Endothelial cell of umbilical vein (primary cell): ENCODE data around the gene GJC3. TPM values are rescaled to one million over a fixed set of nuclear protein-coding genes. Genes with fewer than 3 reads are reported as not detected.

Source experiments
- BruUV-seq: library from RNA; stranded (reverse); fragments of 400-500 nt; replicated peaks from 2 replicates; lab custom pipeline; 2021; lab: Mats Ljungman, UMichigan
- CTCF ChIA-PET: fragments of 300-600, 350-600 bp; sonication (Branson Sonifier 250); formaldehyde crosslinking; loops from one replicate; lab custom pipeline; 2021; ENCODE audit warnings: antibody characterized with exemption, inconsistent platforms; lab: Charles Lee
- POLR2A ChIA-PET: fragments of 300-600, 350-600 bp; sonication (Branson Sonifier 250); formaldehyde crosslinking; loops from one replicate; lab custom pipeline; 2021; ENCODE audit warnings: antibody characterized with exemption, inconsistent platforms; lab: Charles Lee
- DNase-seq: peaks from one replicate; pipeline ENCODE4 v3.0.0-alpha.2; 2011; ENCODE audit warnings: low read depth, low spot score
- FAIRE-seq: peaks from 2 replicates; lab custom pipeline; 2011; peaks lifted over from hg19 to GRCh38; lab: Jason Lieb, UNC
- H2AFZ ChIP-seq: 2 replicates; pipeline ENCODE4 v1.6.0; 2012; ENCODE audit warnings: low read depth, low read length, control low read depth, inconsistent platforms
- H3K27ac ChIP-seq: 2 replicates; pipeline ENCODE4 v1.5.1; 2011; ENCODE audit warnings: low read depth, mild to moderate bottlenecking, control low read depth, low read length, moderate library complexity; ENCODE audit not compliant: insufficient read depth
- H3K27me3 ChIP-seq, 2 experiments: 2 replicates each; pipeline versions ENCODE4 v1.6.0 to v1.6.1; 2011; ENCODE audit warnings: low read length in 2 of 2, mixed read lengths in 1 of 2; ENCODE audit not compliant: control insufficient read depth in 2 of 2, insufficient read depth in 2 of 2
- H3K36me3 ChIP-seq, 2 experiments: 2 replicates in 1 of 2; 3 replicates in 1 of 2; pipeline ENCODE4 v1.5.1; 2011; ENCODE audit warnings: low read length in 2 of 2, mild to moderate bottlenecking in 1 of 2, moderate library complexity in 1 of 2; ENCODE audit not compliant: control insufficient read depth in 2 of 2, insufficient read depth in 2 of 2; ENCODE audit errors: extremely low read depth in 1 of 2
- H3K4me1 ChIP-seq: 3 replicates; pipeline ENCODE4 v1.5.1; 2011; ENCODE audit warnings: mild to moderate bottlenecking, low read length; ENCODE audit not compliant: control insufficient read depth, insufficient read depth; ENCODE audit errors: extremely low read depth
- H3K4me2 ChIP-seq: 2 replicates; pipeline ENCODE4 v1.6.1; 2011; ENCODE audit warnings: low read length, control low read depth, mixed read lengths; ENCODE audit not compliant: insufficient read depth
- H3K4me3 ChIP-seq, 3 experiments: fragments of 200-600 bp in 1 of 3; sonication (generic), shearing (Covaris generic) in 1 of 3; replicated peaks in 1 of 3; 2 replicates each; pipeline ENCODE4 v1.5.1; 2011 to 2016; ENCODE audit warnings: control low read depth in 3 of 3, low read length in 3 of 3, mild to moderate bottlenecking in 2 of 3, inconsistent platforms in 1 of 3, low read depth in 1 of 3, moderate library complexity in 1 of 3; ENCODE audit not compliant: insufficient read depth in 1 of 3
- H3K79me2 ChIP-seq: 2 replicates; pipeline ENCODE4 v1.6.0; 2012; ENCODE audit warnings: low read length, inconsistent platforms; ENCODE audit not compliant: control insufficient read depth, insufficient read depth
- H3K9ac ChIP-seq: replicated peaks from 2 replicates; pipeline ENCODE3; 2011; ENCODE audit warnings: low read length, control low read depth; ENCODE audit not compliant: insufficient read depth; ENCODE audit errors: extremely low read depth
- H3K9me1 ChIP-seq: replicated peaks from 3 replicates; pipeline ENCODE4 v1.6.0; 2011; ENCODE audit warnings: mild to moderate bottlenecking, low read length; ENCODE audit not compliant: control insufficient read depth, insufficient read depth; ENCODE audit errors: extremely low read depth
- H3K9me3 ChIP-seq: replicated peaks from 2 replicates; pipeline ENCODE4 v1.5.1; 2012; ENCODE audit warnings: low read length, inconsistent platforms; ENCODE audit not compliant: control insufficient read depth, insufficient read depth
- H4K20me1 ChIP-seq: replicated peaks from 2 replicates; pipeline ENCODE3; 2011; ENCODE audit warnings: mild to moderate bottlenecking, low read length; ENCODE audit not compliant: control insufficient read depth, insufficient read depth; ENCODE audit errors: extremely low read depth
- CTCF ChIP-seq, 2 donors: IDR thresholded peaks; 1 replicate in 1 of 2; 2 replicates in 1 of 2; pipeline ENCODE4 v1.5.1; 2011; ENCODE audit warnings: low read length in 2 of 2, mild to moderate bottlenecking in 2 of 2, moderate library complexity in 2 of 2, control low read depth in 1 of 2, inconsistent platforms in 1 of 2, low read depth in 1 of 2; ENCODE audit not compliant: insufficient read depth in 1 of 2; ENCODE audit errors: extremely low read depth in 1 of 2
- EZH2 ChIP-seq: IDR thresholded peaks from 2 replicates; pipeline ENCODE4 v1.6.1; 2012; ENCODE audit warnings: borderline replicate concordance, low read depth, mild to moderate bottlenecking, moderate library complexity, low read length, inconsistent platforms; ENCODE audit not compliant: severe bottlenecking
- FOS ChIP-seq: IDR thresholded peaks from 2 replicates; pipeline ENCODE4 v1.6.1; 2011; ENCODE audit warnings: mild to moderate bottlenecking, low read length, moderate library complexity, borderline replicate concordance; ENCODE audit not compliant: insufficient read depth
- GATA2 ChIP-seq: IDR thresholded peaks from 2 replicates; pipeline ENCODE4 v1.7.0; 2011; ENCODE audit warnings: low read depth, mild to moderate bottlenecking, moderate library complexity, mixed read lengths, low read length; ENCODE audit not compliant: insufficient read length, insufficient read depth
- JUN ChIP-seq: IDR thresholded peaks from 2 replicates; pipeline ENCODE4 v1.6.1; 2011; ENCODE audit warnings: borderline replicate concordance, low read depth; ENCODE audit not compliant: insufficient read length, insufficient read depth
- MAX ChIP-seq: IDR thresholded peaks from 2 replicates; pipeline ENCODE4 v1.6.1; 2011; ENCODE audit not compliant: insufficient read depth, insufficient read length
- MYC ChIP-seq: IDR thresholded peaks from one replicate; pipeline ENCODE4 v1.6.1; 2011; ENCODE audit warnings: mild to moderate bottlenecking, low read depth, low read length
- POLR2A ChIP-seq: IDR thresholded peaks from 2 replicates; pipeline ENCODE4 v1.6.1; 2012; ENCODE audit warnings: low read depth, mild to moderate bottlenecking, control low read depth, low read length
- POLR2AphosphoS5 ChIP-seq: IDR thresholded peaks from 2 replicates; pipeline ENCODE4 v1.6.1; 2012; ENCODE audit warnings: low read depth, mild to moderate bottlenecking, control low read depth, low read length, moderate library complexity; ENCODE audit not compliant: insufficient read depth
- dilution Hi-C: fragments of 300-500 bp; cut with MboI; formaldehyde crosslinking; loops from one replicate; pipeline ENCODE4 v1.15.0; 2019; ENCODE audit warnings: low sequenced_read_pairs; ENCODE audit not compliant: extremely low pct_ligation_motif_present
- intact Hi-C: fragments of 100-400 bp; cut with micrococcal nuclease; formaldehyde crosslinking; loops from one replicate; pipeline ENCODE4 v1.10.0; 2022
- polyA plus RNA-seq, 4 experiments: library from polyadenylated mRNA; depleted of rRNA in 3 of 4; stranded (reverse) in 3 of 4; unstranded in 1 of 4; fragments of >200 nt; gene quantifications; 2 replicates each; pipeline versions ENCODE4 v1.2.1 to v1.2.3, GENCODE V29; 2011 to 2012; ENCODE audit warnings: missing spikeins in 1 of 4
- total RNA-seq: library from RNA; stranded (reverse); gene quantifications from 2 replicates; pipeline ENCODE4 v1.2.3, GENCODE V29; 2021

GJC3 gene
- total and polyA plus RNA-seq, 2 donors (not counting 3 experiments of a cell fraction or from before 2014, with no cell fraction given) = 0.28 TPM; not detected in 1

DNA sequence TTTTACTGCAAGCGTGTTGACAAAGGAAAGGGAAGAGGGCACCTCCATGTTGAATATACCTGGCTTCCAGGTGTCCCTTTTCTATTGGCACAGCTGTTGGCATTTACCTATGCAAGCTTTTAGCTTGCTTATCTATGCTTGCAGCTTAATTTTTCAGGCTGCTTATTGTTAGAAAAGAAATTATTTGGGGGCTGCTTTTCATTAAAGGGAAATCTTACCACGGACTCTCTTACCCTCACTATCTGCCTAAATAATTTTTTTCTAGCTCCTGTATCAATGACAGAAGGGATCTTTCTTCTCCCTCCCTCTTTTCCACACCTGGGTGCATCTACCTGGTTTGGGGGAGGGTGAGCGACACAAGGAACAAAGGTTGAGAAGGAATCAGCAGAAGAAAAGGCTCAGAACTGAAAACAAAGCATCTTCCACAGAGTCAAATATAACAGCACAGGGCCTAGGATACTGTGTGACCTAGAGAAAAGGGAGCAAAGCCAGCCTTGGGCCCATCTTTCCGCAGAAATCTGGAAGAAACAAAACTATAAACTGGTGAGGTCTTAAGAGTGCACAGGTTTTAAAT is 15.2 kb upstream of the GJC3 start:
- no peaks in the 10 kb centered on the region for H3K79me2 ChIP-seq
- intact Hi-C loops (no loop called here), dilution Hi-C loops (no loop called here)
- DNase-seq = no peak
- no TSS peak for BruUV-seq
- ChIA-PET CTCF (interaction anchor here (1.0 to 1.5 kb wide), 4 partner anchors 15 to 49 kb away, joined by 3 to 7 read pairs (median 6); partner anchors contain the start of gene GJC3), POLR2A (interaction anchor here (1.1 kb wide), 1 partner anchor 52 kb away, joined by 4 read pairs; no protein-coding TSS in a partner anchor)
- H3K4me2 ChIP-seq = no peak overlapping the region
- H3K9me3 ChIP-seq = no peaks in the 10 kb centered on the region
- peaks cover 6 to 7% of the 10 kb centered on the region in 2 experiments for H3K27me3 ChIP-seq
- H3K36me3 ChIP-seq = no peaks in the 10 kb centered on the region
- no peak for FAIRE-seq
- H3K4me1 ChIP-seq = no peaks in the 10 kb centered on the region
- H2AFZ ChIP-seq = no peak overlapping the region
- H4K20me1 ChIP-seq = no peaks in the 10 kb centered on the region
- no peak overlapping the region for H3K27ac ChIP-seq
- H3K4me3 ChIP-seq = no peak overlapping the region
- no peak overlapping the region for H3K9ac ChIP-seq
- H3K9me1 ChIP-seq = no peaks in the 10 kb centered on the region
- no peak for TF ChIP-seq MAX
- no peak for TF ChIP-seq GATA2
- no peak for TF ChIP-seq EZH2
- TF ChIP-seq CTCF (IDR thresholded peaks at IDR 0.05; ENCODE audit: extremely low read depth in 1 of 2, insufficient read depth in 1 of 2, low read depth in 1 of 2, low read length in 2 of 2) = no peak
- no peak for TF ChIP-seq POLR2AphosphoS5
- TF ChIP-seq JUN = no peak
- TF ChIP-seq POLR2A = no peak
- TF ChIP-seq FOS = no peak
- TF ChIP-seq MYC = no peak
